NCI-H2081 treated with DMSO at 0.1 percent for 48 hours (cell line): ENCODE measurements around the gene ARFGEF3.
"Not testable (repeated sequence)": the region's sequence is repeated elsewhere in the genome, so short reads cannot be mapped to it uniquely, and the experiment has no call there.

Source experiments
- DNase-seq: peaks from one replicate; lab custom pipeline; 2025; lab: John Stamatoyannopoulos, UW

Gene ARFGEF3

DNA sequence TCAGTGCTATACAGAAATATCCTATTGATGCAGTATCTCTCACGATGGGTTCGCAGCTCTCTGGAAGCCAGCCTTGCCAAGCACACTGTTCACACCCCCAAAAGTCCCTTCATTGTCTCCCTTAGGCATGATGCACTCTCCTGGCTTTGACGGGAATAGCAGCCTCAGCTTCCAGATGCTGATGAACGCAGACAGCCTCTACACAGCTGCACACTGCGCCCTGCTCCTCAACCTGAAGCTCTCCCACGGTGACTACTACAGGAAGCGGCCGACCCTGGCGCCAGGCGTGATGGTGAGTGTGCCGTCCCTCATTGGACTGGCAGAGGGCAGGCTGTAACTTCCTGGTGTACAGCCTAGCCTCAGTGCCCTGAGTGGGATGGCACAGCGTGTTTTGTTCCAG is 116.6 kb downstream of the ARFGEF3 start:
- DNase-seq, result no peak

GRCh38 chr6:138285800-138286199 is 124.1 kb downstream of the ARFGEF3 start:
- DNase-seq, result no peak

GRCh38 chr6:138286698-138287097 is 125.0 kb downstream of the ARFGEF3 start:
- DNase-seq, result no peak

DNA sequence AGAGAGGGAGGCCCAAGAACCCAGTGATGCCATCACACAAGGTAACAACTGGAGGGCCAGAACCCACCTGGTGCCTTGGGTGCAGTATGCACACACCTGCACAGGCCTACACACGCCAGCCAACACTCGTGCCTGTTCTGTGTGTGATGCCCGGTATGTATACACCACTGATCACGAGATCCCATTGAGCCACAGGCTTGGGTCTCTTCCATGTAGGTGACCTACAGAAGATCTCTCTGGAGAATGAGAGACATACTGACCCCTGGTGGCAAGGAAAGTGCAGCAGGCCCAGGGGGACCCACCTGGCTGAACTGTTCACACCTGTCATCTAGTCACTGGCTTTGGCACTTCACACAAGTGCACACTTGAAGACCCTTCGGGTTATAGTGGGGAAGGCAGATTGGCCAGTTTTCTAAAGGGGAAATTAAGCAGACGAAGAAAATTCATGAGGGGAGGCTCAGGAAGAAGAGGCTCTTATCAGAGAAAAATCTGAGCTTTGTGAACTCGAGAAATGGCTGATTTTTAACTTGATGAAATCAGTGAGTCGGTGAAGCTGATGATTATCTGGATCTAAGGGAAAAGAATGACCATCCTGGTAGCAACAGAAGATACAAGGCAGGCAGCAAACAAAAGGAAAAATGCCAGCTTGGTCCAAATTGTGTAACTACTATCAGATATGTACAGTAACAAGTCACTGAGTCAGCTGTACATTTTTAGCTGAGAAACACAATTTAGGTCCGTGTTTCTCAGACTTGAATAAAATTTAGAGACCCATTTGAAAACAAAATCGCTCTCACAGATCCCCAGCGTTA is 125.6 kb downstream of the ARFGEF3 start:
- DNase-seq, result no peak

- not testable (repeated sequence) for DNase-seq
These were observed 126.8 kb downstream of the ARFGEF3 start for GRCh38 chr6:138288428-138289085.

GRCh38 chr6:138289739-138290138 is 128.0 kb downstream of the ARFGEF3 start:
- no peak for DNase-seq

- DNase-seq, result no peak
These were observed 128.8 kb downstream of the ARFGEF3 start for GRCh38 chr6:138290423-138290962.

DNA sequence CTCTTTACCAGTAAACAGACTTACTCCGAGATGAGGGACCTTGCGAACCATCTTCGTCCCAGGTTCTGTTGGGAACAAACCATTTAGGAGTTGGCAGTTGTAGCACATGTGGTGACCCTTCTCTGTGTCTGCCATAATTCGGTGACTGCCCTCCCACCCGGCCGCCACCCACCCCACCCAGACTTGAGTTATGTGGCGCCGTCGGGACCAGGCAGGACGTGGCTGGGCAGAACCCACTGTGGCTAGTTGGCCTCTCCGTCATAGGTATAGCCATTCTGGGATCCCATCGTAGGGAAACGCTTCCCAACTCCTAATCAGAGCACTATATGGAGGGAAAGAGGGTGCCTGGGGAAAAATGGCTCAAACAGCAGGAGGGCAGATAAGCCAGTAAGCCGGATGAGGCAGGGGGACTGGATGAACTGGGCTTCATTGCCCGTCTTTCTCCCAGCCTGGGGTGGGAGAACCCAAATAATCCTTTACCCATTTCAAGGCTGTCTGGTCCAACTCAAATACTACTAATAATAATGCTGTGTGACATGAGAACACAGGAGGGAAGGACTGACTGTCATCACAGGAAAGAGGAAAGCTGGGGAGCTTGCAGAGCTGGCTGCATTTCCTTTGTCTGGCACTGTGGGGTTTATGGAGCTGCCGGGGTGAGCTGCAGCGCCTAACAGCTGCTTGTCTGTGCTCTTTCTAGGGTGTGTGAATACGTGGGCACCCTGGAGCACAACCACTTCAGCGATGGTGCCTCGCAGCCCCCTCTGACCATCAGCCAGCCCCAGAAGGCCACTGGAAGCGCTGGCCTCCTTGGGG is 129.5 kb downstream of the ARFGEF3 start:
- DNase-seq, result no peak

DNA sequence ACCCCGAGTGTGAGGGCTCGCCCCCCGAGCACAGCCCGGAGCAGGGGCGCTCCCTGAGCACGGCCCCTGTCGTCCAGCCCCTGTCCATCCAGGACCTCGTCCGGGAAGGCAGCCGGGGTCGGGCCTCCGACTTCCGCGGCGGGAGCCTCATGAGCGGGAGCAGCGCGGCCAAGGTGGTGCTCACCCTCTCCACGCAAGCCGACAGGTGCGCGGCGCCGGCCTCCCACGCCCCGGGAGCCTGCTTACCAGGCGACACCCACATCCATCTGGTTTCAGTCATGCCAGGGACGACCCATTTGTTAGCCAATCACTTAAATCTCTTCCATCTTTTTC is 130.1 kb downstream of the ARFGEF3 start:
- DNase-seq, result no peak

- DNase-seq, result no peak
These were observed 130.7 kb downstream of the ARFGEF3 start for GRCh38 chr6:138292482-138292881.

GRCh38 chr6:138293428-138294395 is 132.0 kb downstream of the ARFGEF3 start:
- peak; percentile 26 for DNase-seq

DNA sequence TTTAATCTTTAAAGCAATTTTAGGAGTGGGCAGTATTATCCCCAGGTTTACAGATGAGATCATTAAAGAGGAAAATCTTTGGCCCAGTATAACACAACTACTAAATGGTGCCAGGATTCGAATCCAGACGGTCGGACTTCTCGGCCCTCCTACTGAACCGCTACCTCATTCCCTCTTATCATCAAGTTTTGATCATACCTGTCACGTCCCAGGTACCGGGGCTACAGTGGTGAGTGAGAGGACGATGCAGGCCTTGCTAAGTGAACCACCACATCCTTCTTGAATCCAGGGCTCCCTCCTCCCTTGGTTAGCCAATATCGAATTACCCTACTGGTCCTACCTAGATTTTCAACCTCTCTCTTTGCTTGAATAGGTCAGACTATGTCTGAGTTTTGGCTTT is 134.6 kb downstream of the ARFGEF3 start:
- DNase-seq, result no peak

DNA sequence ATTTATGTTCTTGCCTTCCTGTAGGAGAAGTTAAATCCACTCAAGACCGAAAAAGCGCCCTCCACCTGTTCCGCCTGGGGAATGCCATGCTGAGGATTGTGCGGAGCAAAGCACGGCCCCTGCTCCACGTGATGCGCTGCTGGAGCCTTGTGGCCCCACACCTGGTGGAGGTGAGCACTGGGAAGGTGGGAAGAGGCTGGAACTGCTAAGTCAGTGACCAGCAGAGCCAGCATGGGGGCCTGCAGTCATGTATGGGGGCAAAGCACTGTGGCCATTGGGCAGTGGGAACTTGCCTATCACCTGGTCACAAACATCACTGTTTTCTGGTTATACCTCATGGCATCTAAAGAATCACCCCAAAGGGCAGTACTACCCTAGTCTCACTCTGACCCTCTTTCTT is 135.0 kb downstream of the ARFGEF3 start:
- DNase-seq, result no peak

- no peak for DNase-seq
These were observed 136.1 kb downstream of the ARFGEF3 start for GRCh38 chr6:138297761-138298298.

DNA sequence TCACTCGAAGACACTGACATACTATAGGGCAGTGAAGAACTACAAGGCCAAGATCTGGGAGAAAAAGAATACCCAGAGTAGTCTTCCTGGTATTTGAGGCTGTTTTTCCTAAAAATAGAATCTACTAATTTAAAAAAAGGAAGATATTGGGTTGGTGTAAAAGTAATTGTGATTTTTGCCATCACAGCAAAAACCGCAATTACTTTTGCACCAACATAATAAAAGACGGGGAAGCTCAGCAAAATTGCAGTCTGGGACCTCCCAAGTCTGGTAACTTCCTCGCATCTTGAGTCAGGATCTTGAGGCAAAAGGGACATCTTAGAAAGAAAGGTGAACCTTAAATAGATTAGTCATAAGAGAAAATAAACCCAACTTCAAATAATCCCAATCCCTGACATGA is 138.7 kb downstream of the ARFGEF3 start:
- DNase-seq, result no peak

- DNase-seq, result no peak
These were observed 140.8 kb downstream of the ARFGEF3 start for GRCh38 chr6:138302554-138302953.

GRCh38 chr6:138307352-138307751 is 145.6 kb downstream of the ARFGEF3 start:
- no peak for DNase-seq

- no peak for DNase-seq
These were observed 146.3 kb downstream of the ARFGEF3 start for GRCh38 chr6:138307816-138308730.

- DNase-seq, result no peak
These were observed 147.0 kb downstream of the ARFGEF3 start for GRCh38 chr6:138308731-138309110.

DNA sequence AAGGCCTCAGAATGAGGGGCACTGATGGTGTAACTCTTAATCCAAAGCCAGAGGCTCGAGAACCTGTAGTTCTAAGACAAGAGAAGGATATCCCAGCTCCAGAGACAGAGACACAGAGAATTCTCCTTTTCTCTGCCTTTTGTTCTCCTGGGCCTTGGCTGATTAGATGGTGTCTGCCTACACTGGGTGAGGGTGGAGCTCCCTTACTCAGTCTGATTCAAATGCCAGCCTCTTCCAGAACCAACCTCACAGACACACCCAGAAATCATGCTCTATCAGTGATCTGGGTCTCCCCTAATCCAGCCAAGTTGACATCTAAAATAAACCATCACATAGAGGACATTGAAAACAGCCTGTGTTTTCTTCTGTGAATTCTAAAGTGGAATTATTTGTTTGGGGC is 148.0 kb downstream of the ARFGEF3 start:
- no peak for DNase-seq
